T-cell (primary cell): Measurements from ENCODE around the gene LRWD1. TPM values are rescaled to one million over a fixed set of nuclear protein-coding genes. Genes with fewer than 3 reads are reported as not detected.

Experiments used
- ATAC-seq, 4 experiments: fragments of 200-7000 bp in 3 of 4; fragments of 150-1000 bp in 1 of 4; cut with Tn5 transposase; replicated peaks in 1 of 4; 1 replicate in 3 of 4; 2 replicates in 1 of 4; pipeline ENCODE4 v1.10.0; 2021; ENCODE audit warnings: moderate library complexity in 3 of 4, mild to moderate bottlenecking in 2 of 4, moderate number of reproducible peaks in 1 of 4
- CTCF ChIA-PET, 2 donors: fragments of 300-600 bp; sonication (Branson Sonifier 250); formaldehyde crosslinking; loops; one replicate each; lab custom pipeline; 2022; ENCODE audit warnings: antibody characterized with exemption in 2 of 2; lab: Charles Lee
- POLR2A ChIA-PET, 2 donors: fragments of 300-600 bp; sonication (Branson Sonifier 250); formaldehyde crosslinking; loops; one replicate each; lab custom pipeline; 2022; ENCODE audit warnings: antibody characterized with exemption in 2 of 2; lab: Charles Lee
- DNase-seq, 35 experiments: peaks; one replicate each; pipeline versions ENCODE4 v3.0.0 to v3.0.0-alpha.2; 2013 to 2023
- H3K27ac ChIP-seq: one replicate; pipeline ENCODE4 v1.5.1; 2013; ENCODE audit warnings: low read length
- H3K27me3 ChIP-seq, 2 experiments: replicated peaks in 1 of 2; 1 replicate in 1 of 2; 2 replicates in 1 of 2; pipeline versions ENCODE4 v1.6.1 to v1.7.0; 2013; ENCODE audit warnings: low read length in 1 of 2, mixed read lengths in 1 of 2; ENCODE audit not compliant: control insufficient read depth in 2 of 2, insufficient read depth in 2 of 2; ENCODE audit errors: extremely low read depth in 1 of 2
- H3K36me3 ChIP-seq, 2 donors: 1 replicate in 1 of 2; 2 replicates in 1 of 2; pipeline versions ENCODE4 v1.6.1 to v1.7.0; 2013; ENCODE audit warnings: low read length in 1 of 2; ENCODE audit not compliant: control insufficient read depth in 2 of 2, insufficient read depth in 1 of 2; ENCODE audit errors: extremely low read depth in 1 of 2
- H3K4me1 ChIP-seq, 2 experiments: 1 replicate in 1 of 2; 2 replicates in 1 of 2; pipeline versions ENCODE4 v1.6.1 to v1.7.0; 2013; ENCODE audit warnings: low read length in 2 of 2, mixed read lengths in 1 of 2; ENCODE audit not compliant: insufficient read depth in 2 of 2, control insufficient read depth in 1 of 2; ENCODE audit errors: extremely low read depth in 1 of 2
- H3K4me3 ChIP-seq, 2 donors: 1 replicate in 1 of 2; 2 replicates in 1 of 2; pipeline versions ENCODE4 v1.5.1 to v1.7.0; 2013; ENCODE audit warnings: mild to moderate bottlenecking in 2 of 2, low read length in 1 of 2, moderate library complexity in 1 of 2; ENCODE audit not compliant: control insufficient read depth in 1 of 2; ENCODE audit errors: extremely low read depth in 1 of 2
- H3K9me3 ChIP-seq: 2 replicates; pipeline ENCODE4 v1.7.0; 2013
- H3K27ac Mint-ChIP-seq, 2 donors: one replicate each; pipeline ENCODE4 v1.8.0; 2020 to 2021; ENCODE audit warnings: mild to moderate bottlenecking in 2 of 2, mixed read lengths in 2 of 2
- H3K27me3 Mint-ChIP-seq, 2 donors: one replicate each; pipeline ENCODE4 v1.8.0; 2021 to 2022; ENCODE audit warnings: mixed read lengths in 2 of 2
- H3K36me3 Mint-ChIP-seq: one replicate; pipeline ENCODE4 v1.8.0; 2021; ENCODE audit warnings: mixed read lengths
- H3K4me1 Mint-ChIP-seq, 3 donors: one replicate each; pipeline ENCODE4 v1.8.0; 2020 to 2022; ENCODE audit warnings: mixed read lengths in 3 of 3, mild to moderate bottlenecking in 1 of 3
- H3K4me3 Mint-ChIP-seq, 3 donors: one replicate each; pipeline ENCODE4 v1.8.0; 2020 to 2022; ENCODE audit warnings: mild to moderate bottlenecking in 3 of 3, mixed read lengths in 3 of 3, moderate library complexity in 3 of 3
- H3K9me3 Mint-ChIP-seq, 3 donors: one replicate each; pipeline ENCODE4 v1.8.0; 2020 to 2022; ENCODE audit warnings: mixed read lengths in 3 of 3
- WGBS: methylation state at CpG from one replicate; pipeline ENCODE4 v1.1.5; 2013; ENCODE audit warnings: missing lambda C conversion rate; ENCODE audit not compliant: insufficient coverage; 5-methylcytosine and 5-hydroxymethylcytosine counted together
- total RNA-seq, 35 experiments: library from RNA in 6 of 35; stranded (reverse) in 6 of 35; fragments of 120-200 nt in 1 of 35; gene quantifications; one replicate each; pipeline versions ENCODE4 v1.2.1 to v1.2.4 and lab custom pipeline; 2013 to 2026

Gene LRWD1
- total RNA-seq, 5 donors from 2014 or later (not counting 1 experiment from before 2014, with no cell fraction given), result 14.0 to 29.0 (median 23.9) TPM

- Histone ChIP-seq H3K27me3 (no peaks in the 10 kb centered on the region), H3K27ac (no peak overlapping the region), H3K9me3 (no peaks in the 10 kb centered on the region), H3K36me3 (peaks cover 18 to 33% of the 10 kb centered on the region in 2 donors), H3K4me1 (peaks cover 9 to 15% of the 10 kb centered on the region in 2 experiments), H3K4me3 (no peak overlapping the region)
- ChIA-PET POLR2A (no interaction called here), CTCF (no interaction called here)
- Mint-ChIP-seq H3K27me3 (no peaks in the 10 kb centered on the region), H3K9me3 (no peaks in the 10 kb centered on the region), H3K4me1 (peaks cover 17 to 21% (median 20%) of the 10 kb centered on the region in 3 donors), H3K27ac (no peak overlapping the region), H3K36me3 (no peaks in the 10 kb centered on the region), H3K4me3 (no peak overlapping the region)
- 97% methylated on average over 16 of the region's 24 CpGs for WGBS
- no peak for ATAC-seq
- DNase-seq, result no peak
These were observed 5.5 kb upstream of the LRWD1 start for GRCh38 chr7:102459221-102459844.

- no peak overlapping the region for H3K27ac ChIP-seq
These were observed 4.3 kb upstream of the LRWD1 start for GRCh38 chr7:102460467-102460866.

GRCh38 chr7:102463841-102464576 lies 775 bp upstream of the LRWD1 start:
- ChIA-PET POLR2A (no interaction called here), CTCF (interaction anchor here (0.7 to 1.3 kb wide), 6 partner anchors 14 to 101 kb away, joined by 3 to 5 read pairs (median 3); no protein-coding TSS in a partner anchor)
- peaks cover 13 to 25% of the 10 kb centered on the region in 2 donors for H3K36me3 ChIP-seq
- peak overlapping the region; percentile 89 to 90 (median 89) for H3K4me3 Mint-ChIP-seq
- peak overlapping the region; percentile 47 for H3K27ac ChIP-seq
- no peaks in the 10 kb centered on the region for H3K27me3 Mint-ChIP-seq
- H3K27ac Mint-ChIP-seq, result peak overlapping the region; percentile 63 to 87
- peaks cover 34 to 40% (median 37%) of the 10 kb centered on the region in 3 donors for H3K4me1 Mint-ChIP-seq
- H3K4me1 ChIP-seq, result peaks cover 14 to 43% of the 10 kb centered on the region in 2 experiments
- H3K36me3 Mint-ChIP-seq, result no peaks in the 10 kb centered on the region
- DNase-seq (peak in 1 of 35 experiments; percentile 4), ATAC-seq (no peak)
- H3K27me3 ChIP-seq, result no peaks in the 10 kb centered on the region
- no peaks in the 10 kb centered on the region for H3K9me3 ChIP-seq
- H3K4me3 ChIP-seq, result peak overlapping the region; percentile 93 to 95
- WGBS, result 23% methylated on average over 18 of the region's 24 CpGs
- H3K9me3 Mint-ChIP-seq, result no peaks in the 10 kb centered on the region

More at GRCh38 chr7:102460467-102460866, 4.3 kb upstream of the LRWD1 start:
- 82% methylated on average over 6 of the region's 8 CpGs for WGBS
- Histone ChIP-seq H3K36me3 (peaks cover 15 to 33% of the 10 kb centered on the region in 2 donors), H3K27me3 (no peaks in the 10 kb centered on the region), H3K4me1 (peaks cover 10 to 23% of the 10 kb centered on the region in 2 experiments), H3K9me3 (no peaks in the 10 kb centered on the region), H3K4me3 (no peak overlapping the region)
- H3K27ac Mint-ChIP-seq, result no peak overlapping the region
- H3K27me3 Mint-ChIP-seq, result no peaks in the 10 kb centered on the region
- H3K4me1 Mint-ChIP-seq, result peaks cover 21 to 26% (median 23%) of the 10 kb centered on the region in 3 donors
- ChIA-PET CTCF (no interaction called here), POLR2A (no interaction called here)
- H3K36me3 Mint-ChIP-seq, result no peaks in the 10 kb centered on the region
- no peak overlapping the region for H3K4me3 Mint-ChIP-seq
- no peak for ATAC-seq
- H3K9me3 Mint-ChIP-seq, result no peaks in the 10 kb centered on the region
- no peak for DNase-seq

- no peaks in the 10 kb centered on the region for H3K27me3 Mint-ChIP-seq
- H3K27ac ChIP-seq, result no peak overlapping the region
- H3K9me3 ChIP-seq, result no peaks in the 10 kb centered on the region
- H3K9me3 Mint-ChIP-seq, result no peaks in the 10 kb centered on the region
- POLR2A ChIA-PET, result interaction anchor here in 1 of 2 donors (0.6 kb wide), 2 partner anchors 56 to 1755 kb away, joined by 4 to 6 read pairs; no protein-coding TSS in a partner anchor
- DNase-seq, result no peak
- no peak overlapping the region for H3K27ac Mint-ChIP-seq
- CTCF ChIA-PET, result interaction anchor here (0.6 to 1.6 kb wide), 5 partner anchors 48 to 62 kb away, joined by 3 to 6 read pairs (median 3); no protein-coding TSS in a partner anchor
- no peak for ATAC-seq
- H3K27me3 ChIP-seq, result no peaks in the 10 kb centered on the region
- H3K4me3 Mint-ChIP-seq, result peak overlapping the region; percentile 89 to 90 (median 89)
- H3K36me3 Mint-ChIP-seq, result no peaks in the 10 kb centered on the region
- H3K36me3 ChIP-seq, result peaks cover 16 to 28% of the 10 kb centered on the region in 2 donors
- H3K4me1 Mint-ChIP-seq, result peaks cover 29 to 37% (median 36%) of the 10 kb centered on the region in 3 donors
- peaks cover 14 to 43% of the 10 kb centered on the region in 2 experiments for H3K4me1 ChIP-seq
- H3K4me3 ChIP-seq, result peak overlapping the region in 1 of 2 donors; percentile 95
- WGBS, result no CpG with 5 or more reads among the region's 7 CpGs
These were observed 1.3 kb downstream of the LRWD1 start for GRCh38 chr7:102466097-102466496.

GRCh38 chr7:102467581-102468477 lies 3.0 kb downstream of the LRWD1 start:
- CTCF ChIA-PET, result interaction anchor here (0.6 to 1.1 kb wide), 3 partner anchors 18 to 63 kb away, joined by 3 to 8 read pairs (median 3); no protein-coding TSS in a partner anchor
- H3K4me1 Mint-ChIP-seq, result peaks cover 23 to 31% (median 28%) of the 10 kb centered on the region in 3 donors

More at GRCh38 chr7:102467581-102468477, 3.0 kb downstream of the LRWD1 start:
- no peaks in the 10 kb centered on the region for H3K27me3 Mint-ChIP-seq
- H3K36me3 Mint-ChIP-seq, result no peaks in the 10 kb centered on the region
- Histone ChIP-seq H3K4me1 (peaks cover 14 to 37% of the 10 kb centered on the region in 2 experiments), H3K27me3 (no peaks in the 10 kb centered on the region), H3K4me3 (no peak overlapping the region), H3K36me3 (peaks cover 19 to 38% of the 10 kb centered on the region in 2 donors), H3K9me3 (no peaks in the 10 kb centered on the region), H3K27ac (no peak overlapping the region)
- no peaks in the 10 kb centered on the region for H3K9me3 Mint-ChIP-seq
- WGBS, result 96% methylated on average over 14 of the region's 24 CpGs
- H3K4me3 Mint-ChIP-seq, result no peak overlapping the region
- no peak for DNase-seq
- no peak overlapping the region for H3K27ac Mint-ChIP-seq
- ATAC-seq, result no peak
- POLR2A ChIA-PET, result interaction anchor here in 1 of 2 donors (0.6 kb wide), 1 partner anchor 594 kb away, joined by 5 read pairs; no protein-coding TSS in a partner anchor
